Stimulated activated CD8-positive, alpha-beta memory T cell treated with anti-CD3 and anti-CD28 coated beads, Interleukin-12 subunit alpha, Interleukin-12 subunit beta, amount 100 ng/mL, for 4 hours (primary cell): ENCODE results near the gene ABHD12.

ENCODE experiments used
- DNase-seq: peaks from one replicate; pipeline ENCODE4 v3.0.0-alpha.2; 2020; ENCODE audit warnings: low read depth

ABHD12 gene

GRCh38 chr20:25306991-25307903 lies 83.4 kb downstream of the ABHD12 start:
- no peak for DNase-seq

GRCh38 chr20:25304025-25304549 lies 86.5 kb downstream of the ABHD12 start:
- no peak for DNase-seq

GRCh38 chr20:25303292-25304024 lies 87.2 kb downstream of the ABHD12 start:
- no peak for DNase-seq

GRCh38 chr20:25302596-25302995 lies 88.0 kb downstream of the ABHD12 start:
- DNase-seq, result no peak

- no peak for DNase-seq
These were observed 89.2 kb downstream of the ABHD12 start for GRCh38 chr20:25301357-25301920.

- DNase-seq, result no peak
These were observed 90.0 kb downstream of the ABHD12 start for GRCh38 chr20:25300496-25301170.

- DNase-seq, result no peak
These were observed 90.8 kb downstream of the ABHD12 start for GRCh38 chr20:25299806-25300205.

- DNase-seq, result no peak
These were observed 93.3 kb downstream of the ABHD12 start for GRCh38 chr20:25297141-25297905.

GRCh38 chr20:25296094-25297093 lies 94.2 kb downstream of the ABHD12 start:
- no peak for DNase-seq

GRCh38 chr20:25295386-25296093 lies 95.1 kb downstream of the ABHD12 start:
- no peak for DNase-seq

- DNase-seq, result peak; percentile 20
These were observed 95.9 kb downstream of the ABHD12 start for GRCh38 chr20:25294459-25295385.

GRCh38 chr20:25293910-25294458 lies 96.7 kb downstream of the ABHD12 start:
- DNase-seq, result no peak

- DNase-seq, result no peak
These were observed 97.1 kb downstream of the ABHD12 start for GRCh38 chr20:25293507-25293906.

- DNase-seq, result no peak
These were observed 98.3 kb downstream of the ABHD12 start for GRCh38 chr20:25292176-25292891.

GRCh38 chr20:25291432-25292133 lies 99.1 kb downstream of the ABHD12 start:
- no peak for DNase-seq

- no peak for DNase-seq
These were observed 99.8 kb downstream of the ABHD12 start for GRCh38 chr20:25290646-25291431.
